ENCODE data around the gene CDH4.

DNA sequence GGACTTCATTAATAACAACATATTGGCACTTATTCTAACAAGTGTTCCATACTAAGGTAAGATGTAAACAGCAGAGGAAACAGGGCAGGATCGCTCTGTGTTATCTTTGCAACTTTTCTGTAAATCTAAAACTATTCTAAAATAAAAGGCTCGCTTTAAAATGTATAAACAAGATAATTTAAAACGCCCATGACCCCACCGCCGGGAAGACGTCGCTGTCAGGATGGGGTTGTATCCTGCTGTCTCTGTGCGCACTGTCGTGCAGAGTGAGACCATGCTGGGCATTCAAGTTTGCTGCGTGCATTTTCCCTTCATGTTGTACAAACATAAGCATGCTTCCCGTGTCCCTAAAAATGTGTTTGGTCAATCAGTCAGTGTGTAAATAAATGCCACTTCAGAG lies 255.7 kb downstream of the CDH4 start:
- no peak for TF ChIP-seq CREB1 (IDR thresholded peaks at IDR 0.05; ENCODE audit: low read depth)
- no peak for TF ChIP-seq TEAD4 (IDR thresholded peaks at IDR 0.05)
- no peak for TF ChIP-seq RAD21 (IDR thresholded peaks at IDR 0.05; ENCODE audit: low read depth)
- TF ChIP-seq EP300 (IDR thresholded peaks at IDR 0.05; ENCODE audit: borderline replicate concordance): no peak
- TF ChIP-seq FOXM1 (IDR thresholded peaks at IDR 0.05; ENCODE audit: borderline replicate concordance, low read depth): no peak
- TF ChIP-seq, protein P1, sequence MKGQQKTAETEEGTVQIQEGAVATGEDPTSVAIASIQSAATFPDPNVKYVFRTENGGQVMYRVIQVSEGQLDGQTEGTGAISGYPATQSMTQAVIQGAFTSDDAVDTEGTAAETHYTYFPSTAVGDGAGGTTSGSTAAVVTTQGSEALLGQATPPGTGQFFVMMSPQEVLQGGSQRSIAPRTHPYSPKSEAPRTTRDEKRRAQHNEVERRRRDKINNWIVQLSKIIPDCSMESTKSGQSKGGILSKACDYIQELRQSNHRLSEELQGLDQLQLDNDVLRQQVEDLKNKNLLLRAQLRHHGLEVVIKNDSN (IDR thresholded peaks at IDR 0.05): no peak
- TF ChIP-seq TAF1 (IDR thresholded peaks at IDR 0.05; ENCODE audit: low read depth): no peak

Measured in Ishikawa (cell line).